Ovary (tissue), 9 donors: ENCODE measurements around the gene GOSR1. TPM values are rescaled to one million over a fixed set of nuclear protein-coding genes. Genes with fewer than 3 reads are reported as not detected.

Experiments
- DNase-seq, 5 donors: peaks; one replicate each; pipeline ENCODE4 v3.0.0-alpha.2; 2019 to 2020
- H3K27ac ChIP-seq, 2 donors: fragments of 200-600 bp; one replicate each; pipeline versions ENCODE4 v1.5.1 to v1.8.0; 2019 to 2022
- H3K27me3 ChIP-seq: fragments of 200-600 bp; one replicate; pipeline ENCODE4 v1.8.0; 2022
- H3K36me3 ChIP-seq: fragments of 200-600 bp; sonication (generic); one replicate; pipeline ENCODE4 v1.5.1; 2019
- H3K4me1 ChIP-seq: one replicate; pipeline ENCODE4 v1.8.1; 2013; ENCODE audit warnings: mild to moderate bottlenecking, moderate library complexity; ENCODE audit not compliant: insufficient read depth
- H3K4me3 ChIP-seq: fragments of 200-600 bp; sonication (generic); one replicate; pipeline ENCODE4 v1.5.1; 2017
- H3K9me3 ChIP-seq, 2 donors: fragments of 200-600 bp in 1 of 2; sonication (generic) in 1 of 2; one replicate each; pipeline versions ENCODE4 v1.5.1 to v1.8.1; 2013 to 2019; ENCODE audit warnings: mild to moderate bottlenecking in 1 of 2, moderate library complexity in 1 of 2
- EP300 ChIP-seq: sonication (generic); formaldehyde crosslinking; IDR thresholded peaks from one replicate; pipeline ENCODE4 v1.6.1; 2017; ENCODE audit warnings: antibody characterized with exemption
- POLR2A ChIP-seq: fragments of 450-650 bp; IDR thresholded peaks from one replicate; pipeline ENCODE4 v1.6.1; 2017; ENCODE audit warnings: antibody characterized with exemption, mild to moderate bottlenecking, moderate library complexity
- WGBS, 3 donors: extraction: QIAGEN DNeasy Blood & Tissue Kit in 1 of 3; methylation state at CpG; one replicate each; pipeline versions ENCODE4 v1.1.5 to v1.1.7; 2013 to 2017; 5-methylcytosine and 5-hydroxymethylcytosine counted together
- intact Hi-C, 4 donors: fragments of 100-400 bp; cut with DNase I; formaldehyde crosslinking; loops; one replicate each; pipeline versions ENCODE4 v1.11.0 to v1.15.1; 2022 to 2023
- polyA plus RNA-seq, 2 donors: library from polyadenylated mRNA; stranded (reverse); fragments of 200-250 nt in 1 of 2; fragments of 350-450 nt in 1 of 2; fragmentation: Illumina TruSeq in 1 of 2; extraction: RNeasy Lipid Tissue Mini Kit (QIAGEN cat#74804) in 1 of 2; gene quantifications; one replicate each; pipeline ENCODE4 v1.2.3, GENCODE V29; 2013 to 2014
- total RNA-seq, 7 donors: library from RNA; depleted of rRNA in 2 of 7; stranded (reverse); fragments of >200 nt in 2 of 7; fragmentation: NEBNext Ultra II Directional in 3 of 7; extraction: Animal tissue kit (Norgen Biotek cat#: 25700) in 3 of 7; gene quantifications; one replicate each; pipeline versions ENCODE4 v1.1.0 to v1.2.4, GENCODE V29; 2016 to 2023
- TF ChIP-seq, protein P1 (sequence below), 3 donors: fragments of 450-650 bp in 2 of 3; fragments of 200-600 bp in 1 of 3; IDR thresholded peaks; one replicate each; pipeline versions ENCODE4 v1.5.1 to v1.8.0; 2016 to 2022; ENCODE audit warnings: antibody characterized with exemption in 3 of 3, mild to moderate bottlenecking in 1 of 3
- donor health status: DM: no; HTN: no; CAD: no; lungs with moderate emphysema.
- donor health status: DM: no; HTN: no; CAD: no.
- donor health status: Bipolar disorder and iron deficiency.
- donor health status: DM: yes; HTN: yes; CAD: no.
- donor health status: DM: no; HTN: no; CAD: no.
- donor health status: DM: yes; HTN: yes; CAD: no.

Gene GOSR1
- total and polyA plus RNA-seq, 9 donors, result 19.1 to 66.9 (median 53.9) TPM

DNA sequence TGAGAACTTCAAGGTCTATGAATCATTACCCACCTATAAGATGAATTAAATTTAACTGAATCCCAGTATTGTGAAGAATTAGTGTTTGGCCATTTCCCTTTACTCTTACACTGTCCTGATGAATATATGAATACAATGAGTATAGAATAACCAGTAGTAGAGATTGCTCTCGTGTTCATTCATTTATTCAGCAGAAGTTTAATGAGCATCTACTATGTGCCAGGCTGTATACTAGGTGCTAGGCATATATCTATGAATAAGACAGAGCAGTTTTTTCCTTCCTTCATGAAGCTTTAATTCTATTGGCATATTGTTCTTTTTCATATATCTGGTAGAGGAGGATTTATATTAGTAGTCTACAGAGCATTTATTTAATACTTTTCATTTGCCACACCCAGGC lies 6.0 kb downstream of the GOSR1 start:
- intact Hi-C loops, result no loop called here
- H3K4me3 ChIP-seq, result no peak overlapping the region
- no peaks in the 10 kb centered on the region for H3K27me3 ChIP-seq
- 87 to 96% (median 87%) methylated on average over 1 of the region's 1 CpG for WGBS, 3 donors
- no peaks in the 10 kb centered on the region for H3K4me1 ChIP-seq
- TF ChIP-seq, protein P1, sequence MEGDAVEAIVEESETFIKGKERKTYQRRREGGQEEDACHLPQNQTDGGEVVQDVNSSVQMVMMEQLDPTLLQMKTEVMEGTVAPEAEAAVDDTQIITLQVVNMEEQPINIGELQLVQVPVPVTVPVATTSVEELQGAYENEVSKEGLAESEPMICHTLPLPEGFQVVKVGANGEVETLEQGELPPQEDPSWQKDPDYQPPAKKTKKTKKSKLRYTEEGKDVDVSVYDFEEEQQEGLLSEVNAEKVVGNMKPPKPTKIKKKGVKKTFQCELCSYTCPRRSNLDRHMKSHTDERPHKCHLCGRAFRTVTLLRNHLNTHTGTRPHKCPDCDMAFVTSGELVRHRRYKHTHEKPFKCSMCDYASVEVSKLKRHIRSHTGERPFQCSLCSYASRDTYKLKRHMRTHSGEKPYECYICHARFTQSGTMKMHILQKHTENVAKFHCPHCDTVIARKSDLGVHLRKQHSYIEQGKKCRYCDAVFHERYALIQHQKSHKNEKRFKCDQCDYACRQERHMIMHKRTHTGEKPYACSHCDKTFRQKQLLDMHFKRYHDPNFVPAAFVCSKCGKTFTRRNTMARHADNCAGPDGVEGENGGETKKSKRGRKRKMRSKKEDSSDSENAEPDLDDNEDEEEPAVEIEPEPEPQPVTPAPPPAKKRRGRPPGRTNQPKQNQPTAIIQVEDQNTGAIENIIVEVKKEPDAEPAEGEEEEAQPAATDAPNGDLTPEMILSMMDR (IDR thresholded peaks at IDR 0.05), result no peak
- TF ChIP-seq EP300 (no peak), POLR2A (no peak)
- H3K9me3 ChIP-seq, result no peaks in the 10 kb centered on the region
- H3K27ac ChIP-seq, result no peak overlapping the region
- DNase-seq, result no peak
- H3K36me3 ChIP-seq, result no peaks in the 10 kb centered on the region

DNA sequence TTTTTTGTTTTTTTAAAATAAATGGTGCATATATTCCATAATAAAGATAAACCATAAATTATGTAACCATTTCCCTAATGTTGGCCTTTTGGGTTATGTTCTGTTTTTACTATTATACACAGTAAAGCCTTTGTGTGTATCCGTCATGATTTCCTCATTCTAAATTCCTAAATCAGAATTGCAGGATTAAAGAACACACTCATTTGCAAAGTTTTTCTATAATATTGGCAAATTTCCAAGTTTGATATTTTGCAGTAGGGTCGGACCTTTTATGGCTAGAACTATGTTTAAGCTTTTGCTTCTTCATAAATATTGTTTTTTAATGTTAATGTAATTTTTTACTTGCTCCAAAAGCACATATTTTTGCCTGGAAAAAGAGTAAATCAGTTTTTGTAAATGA lies 16.6 kb downstream of the GOSR1 start:
- no peaks in the 10 kb centered on the region for H3K27me3 ChIP-seq
- intact Hi-C loops, result no loop called here
- TF ChIP-seq, protein P1 (IDR thresholded peaks at IDR 0.05), result no peak
- no peak for TF ChIP-seq POLR2A
- no peak for TF ChIP-seq EP300
- H3K36me3 ChIP-seq, result no peaks in the 10 kb centered on the region
- no peaks in the 10 kb centered on the region for H3K9me3 ChIP-seq
- H3K4me3 ChIP-seq, result no peak overlapping the region
- no peak overlapping the region for H3K27ac ChIP-seq
- no peaks in the 10 kb centered on the region for H3K4me1 ChIP-seq
- no peak for DNase-seq
- WGBS, 3 donors, result 25 to 27% (median 26%) methylated on average over 2 of the region's 2 CpGs

DNA sequence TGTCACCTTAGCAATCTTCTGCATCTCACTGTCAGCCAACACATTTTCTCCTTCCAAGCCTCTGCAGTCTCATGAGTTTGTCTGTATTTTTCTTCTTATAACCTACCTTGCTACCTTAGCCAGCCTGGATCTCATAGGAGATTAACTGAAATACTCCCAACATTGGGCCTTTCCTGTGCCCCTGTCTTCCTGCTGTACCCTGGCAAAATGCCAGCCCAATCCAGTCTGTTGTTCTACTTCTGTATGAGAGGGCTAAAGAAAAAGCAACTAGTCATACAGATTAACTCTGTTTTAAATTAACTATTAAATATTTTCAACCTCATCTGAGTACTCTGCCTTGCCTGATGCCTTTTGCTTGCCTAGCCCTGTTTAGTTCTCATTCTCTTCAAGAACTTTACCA lies 18.4 kb downstream of the GOSR1 start:
- no peaks in the 10 kb centered on the region for H3K9me3 ChIP-seq
- H3K4me3 ChIP-seq, result no peak overlapping the region
- no peak for DNase-seq
- intact Hi-C loops, result no loop called here
- TF ChIP-seq, protein P1 (IDR thresholded peaks at IDR 0.05), result no peak
- no peak for TF ChIP-seq EP300
- TF ChIP-seq POLR2A, result no peak
- no peaks in the 10 kb centered on the region for H3K4me1 ChIP-seq
- H3K27ac ChIP-seq, result no peak overlapping the region
- H3K27me3 ChIP-seq, result no peaks in the 10 kb centered on the region
- H3K36me3 ChIP-seq, result no peaks in the 10 kb centered on the region

DNA sequence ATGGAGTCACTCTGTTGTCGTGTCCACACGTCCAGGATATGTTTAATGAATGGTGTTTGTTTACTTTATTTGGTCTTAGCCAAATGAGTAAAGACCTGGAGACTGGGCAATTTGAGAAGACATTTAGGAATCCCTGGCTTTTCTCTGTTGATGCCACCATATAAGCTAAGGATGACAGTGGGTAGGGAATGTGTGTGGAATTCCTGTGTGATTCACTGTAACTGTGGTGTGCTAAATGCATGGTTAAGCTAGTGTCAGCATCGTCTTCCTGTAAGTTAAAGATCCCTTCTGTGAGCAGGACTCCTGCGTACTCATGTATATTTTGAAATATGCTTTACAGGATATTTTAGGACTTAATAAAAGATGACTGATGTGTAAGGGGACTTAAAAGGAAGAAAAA lies 26.4 kb downstream of the GOSR1 start:
- intact Hi-C loops, result no loop called here
- Histone ChIP-seq H3K4me3 (no peak overlapping the region), H3K27me3 (no peaks in the 10 kb centered on the region), H3K36me3 (no peaks in the 10 kb centered on the region), H3K9me3 (no peaks in the 10 kb centered on the region), H3K27ac (no peak overlapping the region), H3K4me1 (no peaks in the 10 kb centered on the region)
- no peak for DNase-seq
- TF ChIP-seq POLR2A (no peak), EP300 (no peak)
- TF ChIP-seq, protein P1 (IDR thresholded peaks at IDR 0.05), result no peak
- 85 to 93% (median 87%) methylated on average over 4 of the region's 4 CpGs for WGBS, 3 donors
